Calu3 (cell line): ENCODE data around the gene CDC45. TPM values are rescaled to one million over a fixed set of nuclear protein-coding genes. Genes with fewer than 3 reads are reported as not detected.

Source experiments
- BruUV-seq: library from RNA; stranded (reverse); fragments of 400-500 nt; replicated peaks from 2 replicates; lab custom pipeline; 2021; lab: Mats Ljungman, UMichigan
- CTCF ChIA-PET: fragments of 300-600 bp; sonication (Branson Sonifier 250); formaldehyde crosslinking; loops from one replicate; lab custom pipeline; 2022; ENCODE audit warnings: antibody characterized with exemption; lab: Charles Lee
- DNase-seq: peaks from one replicate; pipeline ENCODE4 v3.0.0; 2022
- H3K27ac Mint-ChIP-seq: one replicate; pipeline ENCODE4 v1.8.0; 2022; ENCODE audit warnings: mixed read lengths; ENCODE audit not compliant: unreplicated experiment
- H3K27me3 Mint-ChIP-seq: one replicate; pipeline ENCODE4 v1.8.0; 2022; ENCODE audit warnings: mixed read lengths; ENCODE audit not compliant: unreplicated experiment
- H3K36me3 Mint-ChIP-seq: one replicate; pipeline ENCODE4 v1.8.0; 2022; ENCODE audit warnings: mild to moderate bottlenecking, moderate library complexity, mixed read lengths; ENCODE audit not compliant: insufficient read depth, unreplicated experiment
- H3K4me1 Mint-ChIP-seq: one replicate; pipeline ENCODE4 v1.8.0; 2022; ENCODE audit warnings: mild to moderate bottlenecking, low read depth, mixed read lengths; ENCODE audit not compliant: unreplicated experiment
- H3K4me3 Mint-ChIP-seq: one replicate; pipeline ENCODE4 v1.8.0; 2022; ENCODE audit warnings: mild to moderate bottlenecking, low read depth, moderate library complexity, mixed read lengths; ENCODE audit not compliant: unreplicated experiment
- H3K9me3 Mint-ChIP-seq: one replicate; pipeline ENCODE4 v1.8.0; 2022; ENCODE audit warnings: low read depth, mixed read lengths; ENCODE audit not compliant: unreplicated experiment
- CTCF ChIP-seq: fragments of 200-600 bp; IDR thresholded peaks from one replicate; pipeline ENCODE4 v1.8.0; 2022; ENCODE audit warnings: antibody characterized with exemption; ENCODE audit not compliant: unreplicated experiment
- intact Hi-C: fragments of 100-400 bp; cut with micrococcal nuclease; formaldehyde crosslinking; loops from one replicate; pipeline ENCODE4 v1.10.0; 2022; ENCODE audit not compliant: unreplicated experiment
- total RNA-seq: library from RNA; stranded (reverse); gene quantifications from 2 replicates; pipeline ENCODE4 v1.2.3, GENCODE V29; 2022

The CDC45 gene
- total RNA-seq, 1 experiment from 2014 or later: 45.0 TPM

GRCh38 chr22:19446603-19447329 lies 33.0 kb upstream of the CDC45 start:
- peak overlapping the region; percentile 58 for H3K27ac Mint-ChIP-seq
- TF ChIP-seq CTCF: no peak
- CTCF ChIA-PET: interaction anchor here (1.0 kb wide), 1 partner anchor 268 kb away, joined by 5 read pairs; the partner anchor contains the start of gene SLC25A1
- BruUV-seq: no TSS peak
- intact Hi-C loops: no loop called here
- H3K9me3 Mint-ChIP-seq: no peaks in the 10 kb centered on the region
- DNase-seq: no peak
- H3K36me3 Mint-ChIP-seq: peaks cover 33% of the 10 kb centered on the region
- H3K4me1 Mint-ChIP-seq: peaks cover 14% of the 10 kb centered on the region
- H3K27me3 Mint-ChIP-seq: no peaks in the 10 kb centered on the region
- peak overlapping the region; percentile 84 for H3K4me3 Mint-ChIP-seq

DNA sequence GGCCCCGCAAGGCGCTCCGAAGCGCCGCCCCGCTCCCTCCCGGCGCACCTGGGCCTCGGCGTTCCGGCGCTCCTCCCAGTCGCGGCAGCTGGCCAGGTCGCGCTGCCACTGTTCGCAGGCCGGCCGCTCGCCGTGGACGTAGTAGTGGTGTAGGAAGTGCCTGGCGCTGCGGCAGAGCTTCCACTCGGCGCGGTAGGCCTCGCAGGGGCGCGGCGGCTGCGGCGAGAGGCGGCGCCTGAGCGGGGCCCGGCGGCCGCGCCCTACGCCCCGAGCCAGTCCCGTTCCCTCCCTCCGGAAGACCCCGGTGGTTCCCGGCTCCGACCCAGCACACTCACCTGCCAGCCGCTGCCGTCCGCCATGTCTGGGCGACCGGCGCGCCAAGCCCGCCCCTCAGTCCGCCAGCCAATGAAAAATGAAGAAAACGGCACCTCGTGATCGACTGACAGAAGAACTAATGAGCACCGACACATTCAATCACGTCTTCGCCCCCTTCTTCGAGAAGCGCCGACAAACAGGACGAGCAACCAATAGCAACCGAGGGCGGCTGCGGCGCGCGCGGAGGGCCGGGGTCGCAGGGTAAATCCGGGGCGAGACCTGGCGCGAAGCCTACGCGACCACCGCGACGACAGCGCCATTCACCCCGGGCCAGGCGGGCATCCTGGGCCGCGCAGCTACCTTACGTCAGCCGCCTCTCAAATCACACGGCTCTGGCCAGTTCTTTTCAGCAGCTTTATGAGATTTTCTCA lies 32.2 kb upstream of the CDC45 start, which contains the start of gene C22orf39:
TSS of gene C22orf39 (minus strand) at position 382 of the 746 bp plus-strand sequence. CDS start at position 359, 23 bp downstream.
- CTCF ChIA-PET: interaction anchor here (0.6 to 1.0 kb wide), 2 partner anchors 135 to 268 kb away, joined by 3 to 5 read pairs; partner anchors contain the start of gene SLC25A1
- no TSS peak for BruUV-seq

DNA sequence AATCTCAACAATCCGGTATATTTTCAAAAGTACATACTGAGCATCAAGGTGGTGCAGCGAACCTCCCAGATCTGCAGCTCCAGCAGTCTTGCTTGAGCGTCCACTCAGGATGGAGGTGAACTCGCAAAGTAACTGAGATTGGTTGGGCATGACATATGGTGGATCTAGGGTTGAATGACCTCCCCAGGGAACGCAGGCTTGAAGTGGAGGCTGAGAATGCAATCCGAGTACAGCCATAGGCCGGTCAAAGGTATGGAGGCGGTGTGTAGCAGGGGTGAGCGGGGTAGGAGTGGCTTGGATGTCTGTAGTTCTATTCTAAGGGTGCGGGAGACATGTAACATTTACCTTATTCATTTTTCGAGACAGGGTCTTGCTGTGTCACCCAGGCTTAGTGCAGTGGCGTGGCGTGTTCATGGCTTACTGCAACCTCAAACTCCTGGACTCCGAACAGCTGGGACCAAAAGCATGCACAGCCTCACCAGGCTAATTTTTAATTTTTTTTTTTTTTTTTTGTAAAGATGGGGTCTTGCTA lies 31.6 kb upstream of the CDC45 start:
- no peak for TF ChIP-seq CTCF
- CTCF ChIA-PET: interaction anchor here (0.6 kb wide), 1 partner anchor 135 kb away, joined by 3 read pairs; no protein-coding TSS in a partner anchor
- Mint-ChIP-seq H3K36me3 (peaks cover 36% of the 10 kb centered on the region), H3K27me3 (no peaks in the 10 kb centered on the region), H3K9me3 (no peaks in the 10 kb centered on the region), H3K27ac (peak overlapping the region; percentile 58), H3K4me3 (peak overlapping the region; percentile 84), H3K4me1 (peaks cover 14% of the 10 kb centered on the region)
- DNase-seq: peak; percentile 19
- intact Hi-C loops: no loop called here
- BruUV-seq: TSS peak; percentile 45

More for the DNA sequence above, 32.2 kb upstream of the CDC45 start, which contains the start of gene C22orf39:
- H3K9me3 Mint-ChIP-seq: no peaks in the 10 kb centered on the region
- peaks cover 35% of the 10 kb centered on the region for H3K36me3 Mint-ChIP-seq
- DNase-seq: peak; percentile 91
- H3K4me1 Mint-ChIP-seq: peaks cover 14% of the 10 kb centered on the region
- peak within 1 kb of the TSS; percentile 84 for H3K4me3 Mint-ChIP-seq
- intact Hi-C loops: no loop called here
- no peaks in the 10 kb centered on the region for H3K27me3 Mint-ChIP-seq
- peak within 1 kb of the TSS; percentile 58 for H3K27ac Mint-ChIP-seq
- no peak for TF ChIP-seq CTCF

GRCh38 chr22:19448739-19449421 lies 30.8 kb upstream of the CDC45 start:
- H3K4me1 Mint-ChIP-seq: peaks cover 14% of the 10 kb centered on the region
- peak overlapping the region; percentile 84 for H3K4me3 Mint-ChIP-seq
- H3K27ac Mint-ChIP-seq: no peak overlapping the region
- intact Hi-C loops: no loop called here
- BruUV-seq: no TSS peak
- no peak for TF ChIP-seq CTCF
- peaks cover 42% of the 10 kb centered on the region for H3K36me3 Mint-ChIP-seq
- H3K27me3 Mint-ChIP-seq: no peaks in the 10 kb centered on the region
- CTCF ChIA-PET: no interaction called here
- no peak for DNase-seq
- H3K9me3 Mint-ChIP-seq: no peaks in the 10 kb centered on the region
